Stimulated activated CD4-positive, alpha-beta T cell treated with anti-CD3 and anti-CD28 coated beads, Interleukin-1b, Interleukin-23, amount 100 ng/mL, for 24 hours (primary cell): ENCODE data around the gene DHRSX.
"Not testable (repeated sequence)": the region's sequence is repeated elsewhere in the genome, so short reads cannot be mapped to it uniquely, and the experiment has no call there.

Source experiments
- DNase-seq, 4 experiments: peaks; one replicate each; pipeline ENCODE4 v3.0.0-alpha.2; 2020; ENCODE audit warnings: low read depth in 4 of 4, low spot score in 1 of 4

Gene DHRSX

DNA sequence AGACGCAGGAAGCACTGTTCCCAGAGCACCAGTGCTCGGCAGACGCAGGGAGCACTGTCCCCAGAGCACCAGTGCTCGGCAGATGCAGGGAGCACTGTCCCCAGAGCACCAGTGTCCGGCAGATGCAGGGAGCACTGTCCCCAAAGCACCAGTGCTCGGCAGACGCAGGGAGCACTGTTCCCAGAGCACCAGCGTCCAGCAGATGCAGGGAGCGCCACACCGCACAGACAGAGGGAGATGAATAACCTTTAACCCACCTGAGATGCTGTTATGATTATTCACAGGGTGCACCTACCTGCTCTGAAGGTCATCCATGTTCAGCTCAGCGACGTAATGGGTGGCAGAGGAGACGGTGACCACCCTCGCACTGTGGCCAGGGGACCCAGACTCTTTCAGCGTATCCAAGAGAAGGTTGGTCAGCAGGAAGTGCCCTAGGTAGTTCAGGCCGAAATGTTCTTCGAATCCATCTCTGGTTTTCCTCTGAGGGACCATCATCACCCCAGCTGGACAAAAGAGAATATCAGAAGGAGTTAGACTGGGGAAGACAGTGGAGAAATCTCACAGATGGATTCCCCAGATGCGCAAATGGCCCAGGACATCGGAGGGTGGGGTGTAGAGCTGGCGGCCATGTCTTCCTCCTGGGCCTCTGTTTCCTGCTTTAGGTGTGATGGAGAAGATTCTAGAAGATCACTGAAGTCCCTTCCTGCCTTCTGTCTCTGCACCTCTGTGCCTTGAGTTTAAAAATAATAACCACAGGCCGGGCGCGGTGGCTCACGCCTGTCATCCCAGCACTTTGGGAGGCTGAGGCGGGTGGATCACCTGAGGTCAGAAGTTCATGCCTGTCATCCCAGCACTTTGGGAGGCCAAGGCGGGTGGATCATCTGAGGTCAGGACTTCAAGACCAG is 234.1 kb downstream of the DHRSX start:
- no peak for DNase-seq

DNA sequence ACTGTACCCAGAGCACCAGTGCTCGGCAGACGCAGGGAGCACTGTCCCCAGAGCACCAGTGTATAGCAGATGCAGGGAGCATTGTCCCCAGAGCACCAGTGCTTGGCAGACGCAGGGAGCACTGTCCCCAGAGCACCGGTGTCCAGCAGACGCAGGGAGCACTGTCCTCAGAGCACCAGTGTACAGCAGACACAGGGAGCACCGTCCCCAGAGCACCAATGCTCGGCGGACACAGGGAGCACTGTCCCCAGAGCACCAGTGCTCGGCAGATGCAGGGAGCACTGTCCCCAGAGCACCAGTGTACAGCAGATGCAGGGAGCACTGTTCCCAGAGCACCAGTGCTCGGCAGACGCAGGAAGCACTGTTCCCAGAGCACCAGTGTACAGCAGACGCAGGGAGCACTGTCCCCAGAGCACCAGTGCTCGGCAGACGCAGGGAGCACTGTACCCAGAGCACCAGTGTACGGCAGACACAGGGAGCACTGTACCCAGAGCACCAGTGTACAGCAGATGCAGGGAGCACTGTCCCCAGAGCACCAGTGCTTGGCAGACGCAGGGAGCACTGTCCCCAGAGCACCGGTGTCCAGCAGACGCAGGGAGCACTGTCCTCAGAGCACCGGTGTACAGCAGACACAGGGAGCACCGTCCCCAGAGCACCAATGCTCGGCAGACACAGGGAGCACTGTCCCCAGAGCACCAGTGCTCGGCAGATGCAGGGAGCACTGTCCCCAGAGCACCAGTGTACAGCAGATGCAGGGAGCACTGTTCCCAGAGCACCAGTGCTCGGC is 234.9 kb downstream of the DHRSX start:
- DNase-seq = not testable (repeated sequence)

DNA sequence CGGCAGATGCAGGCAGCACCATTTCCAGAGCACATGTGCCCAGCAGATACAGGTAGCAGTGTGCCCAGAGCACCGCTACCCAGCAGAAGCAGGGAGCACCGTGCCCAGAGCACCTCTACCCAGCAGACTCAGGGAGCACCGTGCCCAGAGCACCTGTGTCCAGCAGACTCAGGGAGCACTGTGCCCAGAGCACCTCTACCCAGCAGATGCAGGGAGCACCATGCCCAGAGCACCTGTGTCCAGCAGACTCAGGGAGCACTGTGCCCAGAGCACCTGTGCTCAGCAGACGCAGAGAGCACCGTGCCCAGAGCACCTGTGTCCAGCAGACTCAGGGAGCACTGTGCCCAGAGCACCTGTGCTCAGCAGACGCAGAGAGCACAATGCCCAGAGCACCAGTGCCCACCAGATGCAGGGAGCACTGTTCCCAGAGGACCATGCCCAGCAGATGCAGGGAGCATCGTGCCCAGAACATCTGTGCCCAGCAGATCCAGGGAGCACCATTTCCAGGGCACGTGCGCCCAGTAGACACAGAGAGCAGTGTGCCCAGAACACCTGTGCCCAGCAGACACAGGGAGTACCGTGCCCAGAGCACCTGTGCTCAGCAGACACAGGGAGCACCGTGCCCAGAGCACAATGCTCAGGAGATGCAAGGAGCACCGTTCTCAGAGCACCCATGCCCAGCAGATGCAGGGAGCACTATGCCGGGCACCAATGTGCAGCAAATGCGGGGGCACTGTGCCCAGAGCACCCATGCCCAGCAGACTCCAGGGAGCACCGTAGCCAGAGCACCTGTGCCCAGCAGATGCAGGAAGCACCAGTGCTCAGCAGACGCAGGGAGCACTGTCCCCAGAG is 236.4 kb downstream of the DHRSX start:
- no peak for DNase-seq

DNA sequence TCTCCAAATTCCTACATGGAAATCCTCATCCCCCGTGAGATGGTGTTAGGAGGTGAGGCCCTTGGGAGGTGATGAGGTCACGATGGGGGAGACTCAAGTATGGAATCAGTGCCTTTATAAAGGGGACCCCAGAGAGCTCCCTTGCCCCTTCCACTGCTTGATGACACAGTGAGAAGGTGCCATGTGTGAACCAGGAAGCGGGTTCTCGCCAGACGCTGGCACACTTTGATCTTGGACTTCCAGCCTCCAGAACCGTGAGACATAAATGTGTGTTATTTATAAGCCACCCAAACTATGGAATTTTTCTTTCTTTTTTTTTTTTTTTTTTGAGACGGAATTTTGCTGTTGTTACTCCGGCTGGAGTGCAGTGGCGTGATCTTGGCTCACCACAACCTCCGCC is 237.6 kb downstream of the DHRSX start:
- no peak for DNase-seq

DNA sequence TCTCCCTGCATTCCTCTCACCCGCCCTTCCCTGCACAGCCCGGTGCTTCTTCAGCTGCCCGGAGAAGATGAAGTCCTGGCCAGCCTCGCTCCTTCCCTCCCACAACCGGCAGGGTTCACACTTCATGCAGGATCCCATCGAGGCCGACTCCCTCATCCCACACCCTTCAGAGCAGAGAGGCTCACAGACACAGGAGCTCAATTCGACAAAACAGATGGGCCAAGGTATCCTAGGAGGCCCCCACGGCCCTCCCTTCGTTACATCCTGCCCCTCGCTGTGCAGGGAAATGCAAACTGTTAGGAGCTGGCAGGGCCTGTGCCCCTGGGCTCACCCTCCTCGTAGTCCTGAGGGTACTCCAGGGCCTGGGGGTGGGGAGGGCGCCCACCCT is 238.1 kb downstream of the DHRSX start:
- DNase-seq = no peak

DNA sequence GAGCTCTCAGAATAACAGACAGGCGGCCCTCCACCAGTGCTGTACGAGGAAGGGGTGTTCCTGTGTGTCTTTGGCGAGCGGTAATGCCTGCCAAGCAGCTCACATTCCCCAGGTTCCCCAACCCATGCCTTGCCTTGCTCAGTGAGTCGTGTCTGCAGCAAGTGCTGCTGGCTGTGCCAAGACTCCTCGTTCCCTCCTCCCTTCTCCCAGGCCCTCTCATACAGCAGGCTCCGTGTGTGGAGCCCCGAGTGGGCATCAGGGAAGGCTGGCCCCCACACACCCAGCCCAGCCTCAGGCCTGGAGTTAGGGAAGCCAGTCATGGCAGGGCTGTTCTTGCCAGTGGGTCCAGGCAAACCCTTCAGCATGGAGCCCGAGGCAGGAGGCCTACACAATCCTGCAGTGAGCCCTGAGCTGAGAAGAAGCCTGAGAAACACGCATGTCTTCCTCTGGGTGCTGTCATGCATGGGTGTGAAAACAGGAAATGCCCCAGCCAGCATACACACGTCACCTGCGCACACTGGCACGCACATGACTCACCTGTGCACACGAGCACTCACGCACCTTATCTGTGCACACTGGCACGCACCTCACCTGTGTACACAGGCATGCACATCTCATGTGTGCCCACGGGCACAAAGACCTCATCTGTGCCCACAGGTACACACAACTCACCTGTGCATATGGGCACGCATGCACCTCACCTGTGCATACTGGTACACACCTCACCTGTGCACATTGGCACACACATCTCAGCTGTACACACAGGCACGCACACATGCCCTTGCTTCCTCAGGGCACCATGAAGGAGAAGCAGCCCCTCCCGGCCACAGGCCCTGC is 238.7 kb downstream of the DHRSX start:
- no peak for DNase-seq

DNA sequence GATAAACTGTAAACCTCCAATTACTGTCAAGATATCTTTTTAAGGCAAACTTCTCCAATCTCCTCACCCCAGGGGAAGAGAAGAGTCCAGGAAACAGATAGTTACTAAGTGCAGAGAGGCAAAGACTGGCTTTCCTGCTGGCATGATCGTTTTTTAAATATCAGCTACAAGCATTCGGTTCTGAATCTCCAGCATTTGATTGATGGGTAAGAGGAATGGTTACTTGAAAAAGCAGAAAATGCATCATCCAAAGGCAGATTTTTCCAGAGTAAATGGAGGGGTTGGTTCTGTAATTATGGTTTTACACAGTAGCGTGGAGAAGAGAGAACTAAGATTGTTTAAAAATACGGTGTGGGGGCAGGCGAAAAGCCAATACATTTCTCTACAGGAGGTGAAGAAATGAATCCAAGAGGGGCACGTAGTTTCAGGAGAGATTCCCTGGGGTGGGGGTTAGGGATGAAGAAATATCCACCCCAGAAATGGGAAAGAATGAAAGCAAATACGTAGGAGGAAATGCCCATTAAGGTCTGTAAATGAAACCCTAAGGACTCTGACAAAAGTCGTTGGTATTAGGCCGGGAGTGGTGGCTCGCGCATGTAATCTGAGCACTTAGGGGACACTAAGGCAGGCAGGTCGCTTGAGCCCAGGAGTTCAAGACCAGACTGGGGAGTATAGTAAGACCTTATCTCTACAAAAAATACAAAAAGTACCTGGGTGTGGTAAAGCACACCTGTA is 248.3 kb downstream of the DHRSX start:
- DNase-seq = no peak

DNA sequence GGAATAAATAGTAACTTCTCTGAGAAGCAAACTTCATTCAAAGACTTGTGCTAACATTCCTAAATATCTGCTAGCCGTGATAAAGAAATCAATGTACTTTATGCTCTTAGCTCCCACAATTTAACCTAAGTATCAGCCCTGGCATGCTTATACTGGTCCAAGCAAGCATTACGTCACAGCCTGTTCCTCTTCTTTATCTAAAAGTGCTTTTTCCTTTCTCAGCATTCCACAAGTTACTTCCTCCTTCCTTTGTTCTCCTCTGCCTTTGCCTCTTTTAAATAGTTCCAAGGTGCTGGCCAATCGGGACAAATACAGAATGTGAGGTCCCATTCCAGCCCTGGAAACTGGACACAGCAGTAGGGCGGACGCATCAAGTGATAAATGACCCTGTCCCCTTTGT is 249.6 kb downstream of the DHRSX start:
- DNase-seq = no peak

DNA sequence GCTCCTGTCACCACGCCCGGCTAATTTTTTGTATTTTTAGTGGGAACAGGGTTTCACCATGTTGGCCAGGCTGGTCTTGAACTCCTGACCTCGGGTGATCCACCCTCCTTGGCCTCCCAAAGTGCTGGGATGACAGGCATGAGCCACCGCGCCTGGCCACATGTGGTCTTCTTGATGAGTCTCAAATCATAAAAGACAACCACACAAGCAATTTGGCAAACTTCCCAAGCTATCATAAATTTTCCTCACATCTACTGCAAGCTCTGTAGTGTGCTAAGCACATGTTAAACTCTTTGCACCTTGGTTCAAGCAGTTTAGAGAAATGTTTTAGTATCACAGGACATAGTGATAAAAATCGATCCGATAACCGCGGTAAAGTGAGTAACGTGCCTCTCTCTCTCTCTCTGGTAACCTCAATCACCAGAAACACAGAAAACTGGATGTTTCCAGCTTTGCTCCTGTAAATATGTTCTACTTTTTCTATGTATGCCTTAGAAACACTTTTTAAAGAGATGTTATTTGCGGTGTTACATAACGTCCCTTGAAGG is 256.8 kb downstream of the DHRSX start:
- no peak for DNase-seq

DNA sequence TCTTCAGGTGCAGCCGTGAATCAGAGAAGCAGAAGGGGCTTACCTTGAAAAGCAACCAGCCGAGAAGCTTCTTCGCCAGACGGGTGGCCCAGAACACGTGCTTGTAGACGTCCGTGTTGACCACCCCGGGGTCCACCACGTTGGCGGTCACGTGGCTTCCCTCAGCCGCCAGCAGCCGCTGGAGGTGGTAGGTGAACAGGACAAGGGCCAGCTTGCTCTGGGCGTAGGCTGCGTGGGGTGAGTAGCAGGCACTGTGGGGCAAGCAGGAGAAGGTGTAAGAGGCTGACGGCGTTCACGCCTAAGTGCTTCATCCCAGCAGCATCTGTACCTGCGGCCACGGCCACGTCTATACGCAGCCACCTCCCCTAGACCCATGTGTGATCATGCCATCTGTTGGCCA is 257.8 kb downstream of the DHRSX start:
- DNase-seq = no peak

DNA sequence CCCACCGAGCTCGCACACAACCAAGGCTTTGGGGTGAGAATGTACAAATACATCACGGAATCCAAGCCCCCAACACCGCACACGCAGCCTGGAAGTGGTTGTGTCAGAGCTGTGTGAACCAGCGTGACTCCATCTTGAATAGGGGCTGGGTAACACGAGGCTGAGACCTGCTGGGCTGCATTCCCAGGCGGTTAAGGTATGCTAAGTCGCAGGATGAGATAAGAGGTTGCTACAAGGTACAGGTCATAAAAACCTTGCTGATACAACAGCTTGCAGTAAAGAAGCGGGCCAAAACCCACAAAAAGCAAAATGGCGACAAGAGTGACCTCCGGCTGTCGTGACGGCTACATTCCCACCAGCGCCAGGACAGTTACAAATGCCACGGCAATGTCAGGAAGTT is 258.4 kb downstream of the DHRSX start:
- no peak for DNase-seq

DNA sequence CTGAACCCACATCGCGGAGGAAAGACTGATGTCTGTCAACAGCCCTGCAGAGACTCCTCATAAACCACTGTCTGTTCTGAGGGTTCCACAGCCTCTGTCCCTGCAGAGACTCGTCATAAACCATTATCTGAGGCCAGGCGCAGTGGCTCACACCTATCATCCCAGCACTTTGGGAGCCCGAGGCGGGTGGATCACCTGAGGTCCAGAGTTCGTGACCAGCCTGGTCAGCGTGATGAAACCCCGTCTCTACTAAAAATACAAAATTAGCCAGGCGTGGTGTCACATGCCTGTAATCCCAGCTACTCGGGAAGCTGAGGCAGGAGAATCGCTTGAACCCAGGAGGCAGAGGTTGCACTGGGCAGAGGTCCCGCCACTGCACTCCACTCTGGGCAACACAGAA is 259.3 kb downstream of the DHRSX start:
- DNase-seq = not testable (repeated sequence)

DNA sequence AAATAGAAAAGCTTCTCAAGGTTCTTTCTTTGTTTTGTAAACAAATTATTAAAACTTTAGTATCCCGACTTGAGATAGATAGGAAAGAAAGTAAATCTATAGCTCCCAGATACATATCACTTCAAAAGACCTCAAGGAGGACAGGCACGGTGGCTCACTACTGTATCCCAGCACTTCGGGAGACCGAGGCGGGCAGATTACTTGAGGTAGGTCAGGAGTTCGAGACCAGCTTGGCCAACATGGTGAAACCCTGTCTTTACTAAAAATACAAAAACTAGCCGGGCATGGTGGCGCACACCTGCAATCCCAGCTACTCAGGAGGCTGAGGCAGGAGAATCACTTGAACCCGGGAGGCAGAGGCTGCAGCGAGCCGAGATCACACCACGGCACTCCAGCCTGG is 260.0 kb downstream of the DHRSX start:
- DNase-seq = not testable (repeated sequence)

DNA sequence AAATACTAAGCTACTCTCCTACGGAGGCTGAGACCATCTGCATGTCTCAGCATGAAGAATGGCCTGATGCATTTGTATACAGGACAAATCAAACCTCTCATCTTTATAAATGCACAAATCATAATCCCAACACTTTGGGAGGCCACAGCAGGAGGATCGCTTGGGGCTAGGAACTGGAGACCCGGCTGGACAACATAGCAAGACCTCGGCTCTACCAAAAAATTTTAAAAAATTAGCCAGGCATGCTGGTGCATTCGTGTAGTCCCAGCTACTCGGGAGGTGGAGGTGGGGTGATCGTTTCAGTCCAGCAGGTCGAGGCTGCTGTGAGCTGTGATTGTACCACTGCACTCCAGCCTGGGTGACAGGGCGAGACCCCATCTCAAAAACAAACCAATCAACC is 262.8 kb downstream of the DHRSX start:
- DNase-seq = no peak

DNA sequence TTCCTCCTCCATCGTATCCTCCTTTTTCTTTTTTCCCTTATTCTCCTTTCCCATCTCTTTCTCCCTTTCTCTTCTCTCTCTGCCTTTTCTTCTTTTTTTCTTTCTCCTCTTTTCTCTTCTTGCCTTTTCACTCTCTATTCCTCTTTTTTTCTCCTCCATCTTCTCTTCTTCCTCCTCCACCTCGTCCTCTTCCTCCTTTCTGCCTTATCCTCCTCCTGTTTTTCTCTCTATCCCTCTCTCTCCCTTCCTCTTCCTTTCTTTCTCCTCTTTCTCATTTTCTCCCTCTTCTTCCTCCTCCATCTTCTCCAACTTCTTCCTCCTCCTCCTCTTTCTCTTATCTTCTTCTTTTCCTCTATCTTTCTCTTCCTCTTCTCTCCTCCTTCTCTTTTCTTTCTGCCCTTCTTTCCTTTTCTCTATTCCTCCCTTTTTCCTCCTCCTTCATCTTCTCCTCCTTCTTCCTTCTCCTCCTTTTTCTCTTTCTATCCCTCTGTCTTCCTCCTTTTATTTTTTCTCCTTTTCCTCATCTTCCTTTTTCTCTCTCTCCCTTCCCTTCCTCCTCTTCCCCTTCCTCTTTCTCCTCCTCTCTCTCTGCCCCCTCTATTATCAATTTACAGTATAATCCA is 269.1 kb downstream of the DHRSX start:
- no peak for DNase-seq

DNA sequence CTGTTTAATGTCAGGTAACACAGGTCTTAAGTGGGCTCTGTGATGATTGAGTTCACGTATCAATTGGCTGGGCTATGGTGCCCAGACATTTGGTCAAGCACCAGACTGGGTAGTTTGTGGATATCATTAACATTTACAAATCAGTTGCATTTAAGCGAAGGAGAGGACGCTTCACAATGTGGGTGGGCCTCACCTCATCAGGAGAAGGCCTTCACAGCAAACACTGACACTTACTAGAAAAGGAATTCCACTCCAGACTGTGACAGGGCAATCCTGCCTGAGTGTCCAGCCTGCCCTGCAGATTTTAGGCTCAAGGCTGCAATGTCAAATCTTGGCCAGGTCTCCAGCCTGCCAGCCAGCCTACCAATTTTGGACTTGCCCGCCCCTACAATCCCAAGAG is 270.3 kb downstream of the DHRSX start:
- no peak for DNase-seq

DNA sequence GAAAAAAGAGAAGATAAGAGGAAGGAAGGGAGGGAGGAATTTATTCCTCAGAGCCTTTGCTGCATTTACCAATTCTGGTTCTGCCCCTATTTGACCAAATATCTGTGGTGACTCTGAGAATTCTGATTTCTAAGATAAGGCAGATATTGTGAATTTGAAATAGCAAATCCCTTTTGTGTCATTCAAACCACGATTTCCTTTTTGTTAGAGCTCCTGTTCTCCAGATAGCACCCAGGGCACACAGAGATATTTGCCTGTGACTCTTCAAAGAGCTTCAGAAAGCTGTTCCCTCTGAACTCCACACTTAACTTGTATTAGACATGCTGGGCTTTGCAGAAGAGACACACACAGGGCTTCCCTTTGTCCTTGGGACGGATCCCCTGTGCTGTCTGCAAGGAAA is 272.2 kb downstream of the DHRSX start:
- no peak for DNase-seq

DNA sequence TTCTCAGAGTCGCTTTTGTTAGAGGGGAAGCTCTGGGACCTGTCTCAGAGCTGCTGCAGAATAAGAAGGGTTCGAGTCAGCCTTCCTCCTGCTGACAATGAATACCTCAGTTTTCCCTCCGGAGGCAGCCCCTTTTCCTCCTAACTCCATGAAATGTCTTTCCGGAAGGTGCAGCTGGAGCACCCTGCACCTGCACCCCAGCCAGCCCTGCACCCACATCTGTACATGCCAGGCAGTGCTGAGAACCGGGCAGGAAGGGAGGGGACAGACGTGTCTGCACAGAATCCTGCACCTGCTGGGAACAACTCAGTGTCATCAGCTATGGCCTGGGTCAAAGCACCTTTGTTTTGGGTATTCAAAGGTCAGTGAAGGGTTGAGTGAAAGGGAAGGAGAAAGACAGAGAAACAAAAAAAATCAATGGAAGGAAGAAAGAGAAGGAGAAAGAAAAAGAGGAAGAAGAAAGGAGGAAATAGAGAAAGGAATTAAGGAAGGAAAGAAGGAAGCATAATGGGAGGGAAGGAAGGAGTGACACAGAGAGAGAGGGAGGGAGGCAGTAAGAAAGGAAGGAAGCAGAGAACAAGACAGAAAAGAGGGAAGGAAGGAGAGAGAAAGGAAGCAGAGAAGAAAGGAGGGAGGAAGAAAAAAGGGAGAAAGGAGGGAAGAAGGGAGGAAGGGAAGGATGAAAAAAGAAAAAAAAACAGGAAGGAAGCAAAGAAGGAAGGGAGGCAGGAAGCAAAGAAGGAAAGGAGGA is 273.7 kb downstream of the DHRSX start:
- no peak for DNase-seq
